ENCODE data around the gene NCCRP1. TPM values are rescaled to one million over a fixed set of nuclear protein-coding genes. Genes with fewer than 3 reads are reported as not detected.
A peak's percentile ranks its signal among the peaks of the same experiment; 100 is the strongest.

Gene NCCRP1
- total and polyA plus RNA-seq, 8 donors: 0.96 to 8.5 (median 3.2) TPM

DNA sequence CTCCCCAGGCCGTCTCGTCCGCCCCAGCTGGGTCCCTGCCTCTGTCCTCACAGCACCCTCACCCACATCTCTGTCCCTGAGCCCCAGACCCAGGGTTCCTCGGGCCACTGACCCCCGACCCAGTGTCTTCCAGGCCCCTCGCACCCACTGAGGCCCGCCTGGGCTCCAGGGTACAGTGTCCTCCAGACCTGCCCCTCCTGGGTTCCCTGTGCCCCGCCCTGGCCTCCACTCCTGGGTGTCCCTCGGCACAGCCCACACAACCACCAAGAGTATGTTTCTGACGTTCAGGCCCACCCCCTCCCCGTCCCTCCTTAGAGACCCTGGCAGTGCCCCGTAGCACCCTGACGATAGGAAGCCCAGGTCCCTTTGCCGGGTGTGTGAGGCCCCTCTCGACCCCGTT is 22.6 kb upstream of the NCCRP1 start:
- no peak for FAIRE-seq
- peak in 2 of 6 donors; percentile 45 to 75 for DNase-seq
- ATAC-seq: no peak
- H3K4me1 ChIP-seq: no peaks in the 10 kb centered on the region
- H3K27ac ChIP-seq: no peak overlapping the region
- no peaks in the 10 kb centered on the region for H3K27me3 ChIP-seq
- intact Hi-C loops (cut with DNase I): no loop called here
- no peak for TF ChIP-seq CTCF (IDR thresholded peaks at IDR 0.05)
- no peaks in the 10 kb centered on the region for H3K9me3 ChIP-seq
- H3K4me3 ChIP-seq: no peak overlapping the region
- H3K36me3 ChIP-seq: peaks cover 0 to 40% (median 17%) of the 10 kb centered on the region in 3 donors
- WGBS, 2 donors: 91 to 92% methylated on average over 14 to 16 of the region's 16 CpGs

DNA sequence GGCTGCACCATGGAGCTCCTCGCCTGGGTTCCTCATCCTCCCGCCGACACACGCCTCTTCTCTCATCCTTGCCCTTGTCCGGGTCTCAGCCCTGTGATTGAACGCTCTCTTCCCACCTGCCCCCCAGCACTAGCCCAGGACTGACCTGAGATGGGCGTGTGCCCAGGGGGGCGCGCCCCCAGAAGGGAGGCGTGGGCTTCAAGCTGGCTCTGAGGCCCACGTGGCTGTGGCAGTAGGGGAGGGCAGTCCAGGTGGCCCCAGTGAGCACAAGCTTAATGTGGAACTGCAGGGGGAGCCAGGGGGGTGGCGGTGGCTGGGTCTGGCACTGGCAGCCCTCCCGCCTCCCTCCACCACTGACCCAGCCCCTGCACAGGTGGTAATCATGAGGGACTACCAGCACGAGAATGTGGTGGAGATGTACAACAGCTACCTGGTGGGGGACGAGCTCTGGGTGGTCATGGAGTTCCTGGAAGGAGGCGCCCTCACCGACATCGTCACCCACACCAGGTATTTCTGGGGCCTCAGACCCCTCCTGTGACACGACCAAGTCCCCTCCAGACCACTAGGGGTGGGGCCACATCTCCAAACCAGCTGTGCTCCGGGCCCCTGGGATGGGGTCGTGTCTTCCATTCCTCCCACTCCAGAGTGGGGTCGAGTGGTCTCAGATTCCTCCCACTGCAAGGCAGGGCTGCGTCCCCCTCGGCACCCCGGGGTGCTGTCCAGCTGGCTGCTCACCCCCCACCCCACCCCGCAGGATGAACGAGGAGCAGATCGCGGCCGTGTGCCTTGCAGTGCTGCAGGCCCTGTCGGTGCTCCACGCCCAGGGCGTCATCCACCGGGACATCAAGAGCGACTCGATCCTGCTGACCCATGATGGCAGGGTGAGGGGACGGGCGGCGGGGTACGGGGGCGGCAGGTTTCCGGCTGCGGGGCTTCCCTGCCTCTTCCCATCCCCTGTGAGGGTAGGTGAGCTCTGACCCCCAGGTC is 21.9 kb upstream of the NCCRP1 start:
- Histone ChIP-seq H3K36me3 (peaks cover 0 to 39% (median 17%) of the 10 kb centered on the region in 3 donors), H3K27me3 (no peaks in the 10 kb centered on the region), H3K4me3 (no peak overlapping the region), H3K27ac (no peak overlapping the region), H3K9me3 (no peaks in the 10 kb centered on the region), H3K4me1 (no peaks in the 10 kb centered on the region)
- DNase-seq: peak in 2 of 6 donors; percentile 51 to 70
- no peak for ATAC-seq
- no peak for TF ChIP-seq CTCF (IDR thresholded peaks at IDR 0.05)
- intact Hi-C loops (cut with DNase I): no loop called here
- no peak for FAIRE-seq
- WGBS, 2 donors: 92 to 95% methylated on average over 40 to 43 of the region's 43 CpGs

DNA sequence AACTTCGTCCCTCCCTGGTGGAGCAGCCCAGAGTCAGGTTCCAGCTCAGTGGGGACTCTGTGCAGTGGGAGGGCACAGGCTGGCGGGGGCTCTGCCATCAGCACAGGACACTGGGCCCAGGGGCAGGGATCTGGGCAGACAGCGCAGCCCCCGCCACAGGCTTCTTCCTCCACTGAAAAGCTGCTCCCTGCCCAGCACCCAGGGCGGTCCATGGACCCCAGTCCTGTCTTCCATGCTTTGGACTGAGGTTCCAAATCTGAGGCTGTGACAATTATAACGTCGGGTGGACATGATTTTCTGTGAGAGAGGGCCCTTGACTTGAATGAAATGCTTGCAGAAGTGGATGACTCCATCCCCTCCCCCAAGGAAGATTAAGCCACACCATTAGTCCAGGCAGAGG is 21.2 kb upstream of the NCCRP1 start:
- intact Hi-C loops (cut with DNase I): no loop called here
- ATAC-seq (no peak), DNase-seq (no peak), FAIRE-seq (no peak)
- H3K9me3 ChIP-seq: no peaks in the 10 kb centered on the region
- WGBS, 2 donors: 92 to 93% methylated on average over 7 of the region's 7 CpGs
- peaks cover 0 to 32% (median 17%) of the 10 kb centered on the region in 3 donors for H3K36me3 ChIP-seq
- no peak overlapping the region for H3K27ac ChIP-seq
- no peaks in the 10 kb centered on the region for H3K27me3 ChIP-seq
- no peaks in the 10 kb centered on the region for H3K4me1 ChIP-seq
- H3K4me3 ChIP-seq: no peak overlapping the region
- TF ChIP-seq CTCF (IDR thresholded peaks at IDR 0.05): no peak

- Histone ChIP-seq H3K4me3 (no peak overlapping the region), H3K9me3 (no peaks in the 10 kb centered on the region), H3K36me3 (peaks cover 0 to 23% (median 17%) of the 10 kb centered on the region in 3 donors), H3K4me1 (no peaks in the 10 kb centered on the region), H3K27ac (no peak overlapping the region), H3K27me3 (no peaks in the 10 kb centered on the region)
- no peak for TF ChIP-seq CTCF (IDR thresholded peaks at IDR 0.05)
- peak in 3 of 6 donors; percentile 14 to 71 (median 54) for DNase-seq
- ATAC-seq: no peak
- FAIRE-seq: no peak
- WGBS, 2 donors: 91 to 94% methylated on average over 10 of the region's 10 CpGs
- intact Hi-C loops (cut with DNase I): no loop called here
Measured at GRCh38 chr19:39177110-39177699, 19.6 kb upstream of the NCCRP1 start.

Data from pancreas (tissue), 10 donors.